Activated CD8-positive, alpha-beta T cell treated with anti-CD3 and anti-CD28 coated beads, Interleukin-2, amount 10 ng/mL, durations not matched to agents 7 days and 5 days (primary cell): ENCODE data around the gene MAD1L1. TPM values are rescaled to one million over a fixed set of nuclear protein-coding genes. Genes with fewer than 3 reads are reported as not detected.
"Not testable (repeated sequence)": the region's sequence is repeated elsewhere in the genome, so short reads cannot be mapped to it uniquely, and the experiment has no call there.

Experiments
- ATAC-seq: fragments of 150-1000 bp; cut with Tn5 transposase; one replicate; pipeline ENCODE4 v1.10.0; 2021; ENCODE audit warnings: moderate library complexity
- CTCF ChIA-PET: fragments of 350-600 bp; sonication (Branson Sonifier 250); formaldehyde crosslinking; loops from one replicate; lab custom pipeline; 2021; ENCODE audit warnings: antibody characterized with exemption; lab: Charles Lee
- POLR2A ChIA-PET: fragments of 350-600 bp; sonication (Branson Sonifier 250); formaldehyde crosslinking; loops from one replicate; lab custom pipeline; 2021; ENCODE audit warnings: antibody characterized with exemption; lab: Charles Lee
- DNase-seq: peaks from one replicate; pipeline ENCODE4 v3.0.0-alpha.2; 2020
- H3K27ac Mint-ChIP-seq: one replicate; pipeline ENCODE4 v1.8.0; 2021; ENCODE audit warnings: mild to moderate bottlenecking, mixed read lengths
- H3K27me3 Mint-ChIP-seq: one replicate; pipeline ENCODE4 v1.8.0; 2021; ENCODE audit warnings: low read depth, mixed read lengths
- H3K36me3 Mint-ChIP-seq: one replicate; pipeline ENCODE4 v1.8.0; 2021; ENCODE audit warnings: low read depth, mixed read lengths
- H3K4me1 Mint-ChIP-seq: one replicate; pipeline ENCODE4 v1.8.0; 2021; ENCODE audit warnings: low read depth, mixed read lengths
- H3K4me3 Mint-ChIP-seq: one replicate; pipeline ENCODE4 v1.8.0; 2021; ENCODE audit warnings: mild to moderate bottlenecking, mixed read lengths
- H3K9me3 Mint-ChIP-seq: one replicate; pipeline ENCODE4 v1.8.0; 2022; ENCODE audit warnings: mixed read lengths; ENCODE audit not compliant: insufficient read depth
- total RNA-seq, 2 experiments: library from RNA; stranded (reverse); gene quantifications; one replicate each; pipeline ENCODE4 v1.2.3, GENCODE V29; 2021

MAD1L1 gene
- total RNA-seq, 2 experiments from 2014 or later = 79.8 to 82.7 TPM

- H3K4me3 Mint-ChIP-seq = no peak overlapping the region
- peaks cover 5% of the 10 kb centered on the region for H3K4me1 Mint-ChIP-seq
- DNase-seq (no peak), ATAC-seq (no peak)
- CTCF ChIA-PET = no interaction called here
- POLR2A ChIA-PET = no interaction called here
- no peak overlapping the region for H3K27ac Mint-ChIP-seq
- peaks cover 9% of the 10 kb centered on the region for H3K36me3 Mint-ChIP-seq
- H3K27me3 Mint-ChIP-seq = peaks cover 8% of the 10 kb centered on the region
- peaks cover 9% of the 10 kb centered on the region for H3K9me3 Mint-ChIP-seq
Observed at GRCh38 chr7:1825897-1826741, 406.6 kb downstream of the MAD1L1 start.

DNA sequence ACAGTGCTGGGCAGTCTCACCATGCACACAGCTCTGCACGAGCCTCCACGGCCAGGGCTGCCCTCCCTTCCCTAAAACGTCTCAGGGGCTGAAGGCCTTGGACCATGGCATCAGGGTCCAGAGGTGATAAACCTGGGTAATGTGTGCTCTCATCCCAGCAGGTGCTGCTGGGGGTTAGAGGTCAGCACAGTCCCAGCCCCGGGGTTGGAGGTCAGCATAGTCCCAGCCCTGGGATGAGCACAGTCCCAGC lies 407.2 kb downstream of the MAD1L1 start:
- H3K4me3 Mint-ChIP-seq, CTCF ChIA-PET, DNase-seq, POLR2A ChIA-PET, H3K27me3 Mint-ChIP-seq, H3K27ac Mint-ChIP-seq, ATAC-seq, H3K36me3 Mint-ChIP-seq, H3K4me1 Mint-ChIP-seq, H3K9me3 Mint-ChIP-seq: not testable (repeated sequence)

- H3K9me3 Mint-ChIP-seq, H3K27me3 Mint-ChIP-seq, H3K36me3 Mint-ChIP-seq, POLR2A ChIA-PET, CTCF ChIA-PET, ATAC-seq, H3K27ac Mint-ChIP-seq, DNase-seq, H3K4me1 Mint-ChIP-seq, H3K4me3 Mint-ChIP-seq: not testable (repeated sequence)
Observed at GRCh38 chr7:1824882-1825646, 407.7 kb downstream of the MAD1L1 start.

GRCh38 chr7:1824151-1824881 lies 408.4 kb downstream of the MAD1L1 start:
- H3K27ac Mint-ChIP-seq, H3K9me3 Mint-ChIP-seq, H3K36me3 Mint-ChIP-seq, H3K4me3 Mint-ChIP-seq, POLR2A ChIA-PET, CTCF ChIA-PET: not testable (repeated sequence)
- Mint-ChIP-seq H3K27me3 (peaks cover 14% of the 10 kb centered on the region), H3K4me1 (peaks cover 14% of the 10 kb centered on the region)
- ATAC-seq (peak; percentile 46), DNase-seq (peak; percentile 31)

GRCh38 chr7:1823376-1824150 lies 409.2 kb downstream of the MAD1L1 start:
- H3K36me3 Mint-ChIP-seq = peaks cover 1% of the 10 kb centered on the region
- CTCF ChIA-PET = no interaction called here
- no peak overlapping the region for H3K27ac Mint-ChIP-seq
- ATAC-seq (no peak), DNase-seq (no peak)
- POLR2A ChIA-PET = no interaction called here
- peaks cover 22% of the 10 kb centered on the region for H3K4me1 Mint-ChIP-seq
- H3K27me3 Mint-ChIP-seq = peaks cover 18% of the 10 kb centered on the region
- H3K4me3 Mint-ChIP-seq = no peak overlapping the region
- no peaks in the 10 kb centered on the region for H3K9me3 Mint-ChIP-seq

DNA sequence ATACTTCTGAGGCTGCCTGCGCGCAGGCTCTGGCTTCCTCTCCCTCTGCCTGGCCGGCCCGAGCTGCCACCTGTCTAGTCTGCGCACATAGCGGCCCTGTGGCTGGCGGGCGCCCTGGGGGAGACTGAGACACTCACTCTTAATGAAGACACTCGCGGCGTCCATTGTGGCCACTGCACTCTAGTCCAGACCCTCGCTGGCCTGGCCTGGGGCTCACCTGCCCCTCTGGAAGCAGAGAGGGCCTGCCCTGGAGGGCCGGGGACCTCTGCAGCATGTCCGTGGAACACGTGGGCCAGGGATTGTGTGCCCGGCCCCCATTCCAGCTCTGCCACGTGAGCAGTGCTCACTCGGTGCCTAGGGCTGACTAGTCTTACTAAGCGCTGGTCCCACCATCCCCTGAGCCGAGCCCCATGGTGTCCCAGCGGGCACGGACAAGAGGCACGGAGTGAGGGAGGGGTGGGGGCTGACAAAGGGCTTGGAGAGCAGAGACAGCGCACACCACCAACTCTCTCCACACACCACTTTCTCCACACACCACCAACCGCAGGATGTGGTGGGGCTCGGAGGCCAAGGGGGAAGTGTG lies 413.4 kb downstream of the MAD1L1 start:
- ATAC-seq = peak; percentile 60
- H3K27ac Mint-ChIP-seq = no peak overlapping the region

GRCh38 chr7:1818575-1819258 lies 414.0 kb downstream of the MAD1L1 start:
- no peak for DNase-seq
- Mint-ChIP-seq H3K4me3 (no peak overlapping the region), H3K27me3 (peaks cover 18% of the 10 kb centered on the region), H3K9me3 (no peaks in the 10 kb centered on the region), H3K4me1 (peaks cover 21% of the 10 kb centered on the region), H3K27ac (no peak overlapping the region), H3K36me3 (no peaks in the 10 kb centered on the region)
- ChIA-PET POLR2A (no interaction called here), CTCF (no interaction called here)
- no peak for ATAC-seq

More for the DNA sequence above, 413.4 kb downstream of the MAD1L1 start:
- H3K9me3 Mint-ChIP-seq = no peaks in the 10 kb centered on the region
- H3K4me1 Mint-ChIP-seq = peaks cover 21% of the 10 kb centered on the region
- CTCF ChIA-PET = no interaction called here
- no peaks in the 10 kb centered on the region for H3K36me3 Mint-ChIP-seq
- POLR2A ChIA-PET = no interaction called here
- H3K27me3 Mint-ChIP-seq = peaks cover 18% of the 10 kb centered on the region
- DNase-seq = peak; percentile 42
- H3K4me3 Mint-ChIP-seq = peak overlapping the region; percentile 25

DNA sequence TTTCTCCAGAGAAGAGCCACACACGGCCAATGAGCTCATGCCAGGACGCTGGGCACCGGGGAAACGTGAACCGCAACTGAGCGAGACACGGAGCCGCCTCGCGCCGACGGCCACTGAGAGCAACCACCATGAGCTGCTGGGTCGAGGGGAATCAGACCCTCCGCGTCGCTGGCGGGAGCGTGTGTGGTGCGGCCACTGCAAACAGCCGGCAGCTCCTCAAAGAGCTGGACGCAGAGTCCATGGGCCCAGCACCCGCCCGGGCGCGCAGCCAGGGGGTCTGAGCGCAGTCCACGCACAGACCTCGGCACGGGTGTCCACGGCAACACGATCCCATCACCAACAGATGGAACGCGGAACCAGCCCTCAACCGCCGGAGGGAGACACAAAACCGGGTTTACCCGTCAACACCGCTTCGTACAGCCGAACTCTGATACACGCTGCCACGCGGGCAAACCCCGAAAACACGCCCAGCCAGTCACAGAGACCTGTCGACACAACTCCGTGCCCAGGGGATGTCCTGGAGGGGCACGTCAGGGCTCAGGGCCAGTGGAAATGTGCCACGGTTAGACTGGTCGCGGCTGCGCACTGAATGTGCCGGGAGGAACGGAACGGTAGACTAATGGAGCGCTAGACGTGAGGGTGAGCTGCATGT lies 415.6 kb downstream of the MAD1L1 start:
- H3K27ac Mint-ChIP-seq = no peak overlapping the region
- ATAC-seq (no peak), DNase-seq (no peak)
- H3K4me3 Mint-ChIP-seq = no peak overlapping the region
- CTCF ChIA-PET = no interaction called here
- POLR2A ChIA-PET = no interaction called here
- peaks cover 15% of the 10 kb centered on the region for H3K27me3 Mint-ChIP-seq
- peaks cover 21% of the 10 kb centered on the region for H3K4me1 Mint-ChIP-seq
- no peaks in the 10 kb centered on the region for H3K9me3 Mint-ChIP-seq
- H3K36me3 Mint-ChIP-seq = no peaks in the 10 kb centered on the region

GRCh38 chr7:1816451-1816850 lies 416.3 kb downstream of the MAD1L1 start:
- ATAC-seq, DNase-seq, H3K36me3 Mint-ChIP-seq, H3K9me3 Mint-ChIP-seq, H3K4me3 Mint-ChIP-seq, CTCF ChIA-PET, H3K27ac Mint-ChIP-seq: not testable (repeated sequence)
- H3K4me1 Mint-ChIP-seq = peaks cover 21% of the 10 kb centered on the region
- H3K27me3 Mint-ChIP-seq = peaks cover 13% of the 10 kb centered on the region
- POLR2A ChIA-PET = interaction anchor here (0.6 kb wide), 1 partner anchor 575 kb away, joined by 4 read pairs; no protein-coding TSS in a partner anchor

DNA sequence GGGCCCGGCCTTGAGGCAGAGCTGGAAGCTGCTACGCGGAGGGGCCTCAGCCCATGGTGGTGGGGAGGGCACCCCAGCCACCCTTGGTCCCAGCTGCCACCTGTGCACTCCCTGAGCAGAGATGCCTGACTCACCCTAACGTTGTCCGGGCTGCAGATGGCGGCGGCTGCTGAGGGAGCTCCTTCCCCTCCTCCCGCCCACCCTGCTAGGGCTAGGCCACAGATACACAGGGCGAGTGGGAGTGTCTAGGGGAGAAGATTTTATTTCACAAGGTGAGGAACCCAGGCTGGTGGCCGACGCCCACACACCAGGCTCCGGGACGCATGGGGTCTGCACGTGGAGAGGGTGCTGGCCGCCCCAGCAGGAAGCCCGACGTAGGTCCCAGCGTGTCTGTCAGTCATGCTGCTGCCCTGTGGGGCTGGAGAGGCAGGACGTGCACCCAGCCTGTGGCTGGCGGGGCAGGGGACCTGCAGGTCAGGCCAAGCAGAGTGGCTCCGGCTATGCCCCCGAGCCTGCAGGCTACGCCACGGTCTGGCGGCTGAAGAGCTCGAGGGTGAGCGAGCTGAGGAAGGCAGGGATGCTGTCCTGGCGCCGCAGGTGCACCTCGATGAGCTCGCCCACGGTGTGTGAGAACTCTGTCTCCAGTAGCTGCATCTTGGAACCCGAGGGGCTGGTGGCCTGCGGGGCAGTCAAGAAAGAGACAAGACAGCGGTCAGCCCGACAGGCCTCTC lies 417.0 kb downstream of the MAD1L1 start:
- peaks cover 21% of the 10 kb centered on the region for H3K4me1 Mint-ChIP-seq
- DNase-seq = not testable (repeated sequence)
- POLR2A ChIA-PET = interaction anchor here (0.6 kb wide), 1 partner anchor 574 kb away, joined by 4 read pairs; no protein-coding TSS in a partner anchor

More for the DNA sequence above, 417.0 kb downstream of the MAD1L1 start:
- ATAC-seq, H3K9me3 Mint-ChIP-seq, H3K36me3 Mint-ChIP-seq, CTCF ChIA-PET, H3K4me3 Mint-ChIP-seq, H3K27ac Mint-ChIP-seq: not testable (repeated sequence)
- peaks cover 10% of the 10 kb centered on the region for H3K27me3 Mint-ChIP-seq
